Measurements from ENCODE around the gene NCKAP1. TPM values are rescaled to one million over a fixed set of nuclear protein-coding genes. Genes with fewer than 3 reads are reported as not detected.
"Not testable (repeated sequence)": the region's sequence is repeated elsewhere in the genome, so short reads cannot be mapped to it uniquely, and the experiment has no call there.

Gene NCKAP1
- total RNA-seq, 4 donors from 2014 or later: 94.5 to 146 (median 116) TPM

DNA sequence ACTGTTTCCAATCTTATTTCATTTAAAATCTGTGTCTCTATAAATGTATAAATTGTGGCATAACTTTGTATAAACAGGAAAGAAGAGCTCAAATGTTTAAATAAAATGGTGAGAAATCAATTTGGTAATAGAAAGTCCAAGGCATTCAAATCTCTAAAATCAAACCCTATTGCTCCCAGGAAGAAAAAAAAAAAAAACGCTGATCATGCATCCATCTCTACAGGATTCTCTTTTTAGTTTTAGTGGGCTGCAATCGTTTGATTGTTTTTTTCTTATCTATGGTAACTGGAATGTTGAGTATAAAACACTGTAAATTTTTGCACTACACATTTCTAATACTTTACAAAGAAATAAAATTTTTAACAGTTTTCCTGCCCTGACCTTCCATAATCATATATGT lies 75.6 kb downstream of the NCKAP1 start:
- Histone ChIP-seq H3K36me3 (peaks cover 42% of the 10 kb centered on the region), H3K4me1 (no peaks in the 10 kb centered on the region), H3K27ac (no peak overlapping the region), H3K4me3 (no peak overlapping the region), H3K27me3 (no peaks in the 10 kb centered on the region), H3K9me3 (no peaks in the 10 kb centered on the region)
- TF ChIP-seq POLR2A (IDR thresholded peaks at IDR 0.05): no peak
- no peak for TF ChIP-seq EP300 (IDR thresholded peaks at IDR 0.05)
- TF ChIP-seq POLR2AphosphoS5 (IDR thresholded peaks at IDR 0.05): no peak
- WGBS: 80% methylated on average over 2 of the region's 2 CpGs
- no peak for DNase-seq (ENCODE audit: low spot score in 2 of 2)

DNA sequence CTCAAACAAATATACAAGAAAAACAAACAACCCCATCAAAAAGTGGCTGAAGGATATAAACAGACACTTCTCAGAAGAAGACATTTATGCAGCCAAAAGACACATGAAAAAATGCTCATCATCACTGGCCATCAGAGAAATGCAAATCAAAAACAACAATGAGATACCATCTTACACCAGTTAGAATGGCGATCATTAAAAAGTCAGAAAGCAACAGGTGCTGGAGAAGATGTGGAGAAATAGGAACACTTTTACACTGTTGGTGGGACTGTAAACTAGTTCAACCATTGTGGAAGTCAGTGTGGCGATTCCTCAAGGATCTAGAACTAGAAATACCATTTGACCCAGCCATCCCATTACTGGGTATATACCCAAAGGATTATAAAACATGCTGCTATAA lies 77.4 kb downstream of the NCKAP1 start:
- WGBS: 87% methylated on average over 2 of the region's 2 CpGs
- not testable (repeated sequence) for H3K4me3 ChIP-seq; DNase-seq (ENCODE audit: low spot score in 2 of 2); H3K27ac ChIP-seq; H3K9me3 ChIP-seq; H3K27me3 ChIP-seq; H3K4me1 ChIP-seq
- H3K36me3 ChIP-seq: peaks cover 50% of the 10 kb centered on the region

DNA sequence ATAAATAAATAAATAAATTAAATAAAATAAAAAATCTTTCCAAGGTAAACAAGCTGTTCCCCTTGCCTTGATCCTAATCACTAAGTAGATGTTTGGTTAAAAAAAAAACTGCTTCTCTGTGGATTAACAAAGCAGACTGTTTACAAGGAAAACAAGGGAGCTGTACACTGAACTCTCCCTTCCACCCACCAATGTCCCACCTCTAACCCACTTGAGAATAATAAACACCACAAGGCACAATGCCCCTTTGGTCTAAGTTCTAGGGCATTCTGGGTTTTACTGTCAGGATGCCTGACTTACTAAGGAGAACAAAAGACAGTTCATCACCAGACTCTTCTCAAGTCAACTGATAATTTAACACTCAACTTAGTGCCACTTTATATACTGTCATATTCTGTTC lies 83.5 kb downstream of the NCKAP1 start:
- H3K36me3 ChIP-seq: peaks cover 79% of the 10 kb centered on the region
- H3K9me3 ChIP-seq: no peaks in the 10 kb centered on the region
- no peak overlapping the region for H3K4me3 ChIP-seq
- no peak for DNase-seq (ENCODE audit: low spot score in 2 of 2)
- no peaks in the 10 kb centered on the region for H3K4me1 ChIP-seq
- H3K27ac ChIP-seq: no peak overlapping the region
- H3K27me3 ChIP-seq: no peaks in the 10 kb centered on the region
- TF ChIP-seq EP300 (IDR thresholded peaks at IDR 0.05) (no peak), POLR2A (IDR thresholded peaks at IDR 0.05) (no peak), POLR2AphosphoS5 (IDR thresholded peaks at IDR 0.05) (no peak)
- TF ChIP-seq, protein P1, sequence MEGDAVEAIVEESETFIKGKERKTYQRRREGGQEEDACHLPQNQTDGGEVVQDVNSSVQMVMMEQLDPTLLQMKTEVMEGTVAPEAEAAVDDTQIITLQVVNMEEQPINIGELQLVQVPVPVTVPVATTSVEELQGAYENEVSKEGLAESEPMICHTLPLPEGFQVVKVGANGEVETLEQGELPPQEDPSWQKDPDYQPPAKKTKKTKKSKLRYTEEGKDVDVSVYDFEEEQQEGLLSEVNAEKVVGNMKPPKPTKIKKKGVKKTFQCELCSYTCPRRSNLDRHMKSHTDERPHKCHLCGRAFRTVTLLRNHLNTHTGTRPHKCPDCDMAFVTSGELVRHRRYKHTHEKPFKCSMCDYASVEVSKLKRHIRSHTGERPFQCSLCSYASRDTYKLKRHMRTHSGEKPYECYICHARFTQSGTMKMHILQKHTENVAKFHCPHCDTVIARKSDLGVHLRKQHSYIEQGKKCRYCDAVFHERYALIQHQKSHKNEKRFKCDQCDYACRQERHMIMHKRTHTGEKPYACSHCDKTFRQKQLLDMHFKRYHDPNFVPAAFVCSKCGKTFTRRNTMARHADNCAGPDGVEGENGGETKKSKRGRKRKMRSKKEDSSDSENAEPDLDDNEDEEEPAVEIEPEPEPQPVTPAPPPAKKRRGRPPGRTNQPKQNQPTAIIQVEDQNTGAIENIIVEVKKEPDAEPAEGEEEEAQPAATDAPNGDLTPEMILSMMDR (IDR thresholded peaks at IDR 0.05): no peak

DNA sequence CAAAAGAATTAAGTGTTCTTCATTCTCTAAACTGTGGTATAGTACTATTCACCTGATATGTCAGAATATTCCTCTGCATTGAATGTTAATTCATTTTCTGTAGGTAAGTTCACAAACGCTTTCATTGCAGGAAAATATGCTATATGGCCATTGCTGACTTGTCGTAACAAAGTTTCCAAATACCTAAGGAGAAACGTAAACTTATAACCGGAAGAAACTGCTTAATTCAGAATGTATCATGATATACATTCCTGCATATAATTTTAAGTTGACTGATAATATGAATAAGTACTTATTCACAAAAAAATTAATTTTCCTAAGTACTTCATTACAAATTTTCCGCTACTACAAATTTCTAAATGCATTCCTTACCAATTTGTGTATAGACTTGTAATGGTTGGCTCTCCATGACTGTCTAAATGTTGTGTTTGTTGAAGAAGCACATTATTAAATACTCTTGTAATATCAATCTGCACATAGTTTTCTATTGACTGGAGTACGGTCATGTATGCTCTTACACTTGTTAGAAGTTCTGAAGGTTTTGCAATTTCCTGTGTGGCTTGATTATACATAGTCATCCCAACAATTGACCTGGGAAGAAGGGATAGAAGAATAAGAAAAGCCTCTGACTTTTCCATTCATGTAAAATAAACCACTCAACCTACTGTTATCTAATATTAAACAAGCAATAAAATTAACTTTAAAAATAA lies 85.4 kb downstream of the NCKAP1 start:
- WGBS: 92% methylated on average over 6 of the region's 6 CpGs
- Histone ChIP-seq H3K27ac (no peak overlapping the region), H3K27me3 (no peaks in the 10 kb centered on the region), H3K4me3 (no peak overlapping the region), H3K4me1 (no peaks in the 10 kb centered on the region), H3K36me3 (peaks cover 75% of the 10 kb centered on the region), H3K9me3 (no peaks in the 10 kb centered on the region)
- no peak for TF ChIP-seq POLR2AphosphoS5 (IDR thresholded peaks at IDR 0.05)
- no peak for TF ChIP-seq POLR2A (IDR thresholded peaks at IDR 0.05)
- TF ChIP-seq EP300 (IDR thresholded peaks at IDR 0.05): no peak
- TF ChIP-seq, protein P1 (IDR thresholded peaks at IDR 0.05): no peak
- DNase-seq (ENCODE audit: low spot score in 2 of 2): no peak

DNA sequence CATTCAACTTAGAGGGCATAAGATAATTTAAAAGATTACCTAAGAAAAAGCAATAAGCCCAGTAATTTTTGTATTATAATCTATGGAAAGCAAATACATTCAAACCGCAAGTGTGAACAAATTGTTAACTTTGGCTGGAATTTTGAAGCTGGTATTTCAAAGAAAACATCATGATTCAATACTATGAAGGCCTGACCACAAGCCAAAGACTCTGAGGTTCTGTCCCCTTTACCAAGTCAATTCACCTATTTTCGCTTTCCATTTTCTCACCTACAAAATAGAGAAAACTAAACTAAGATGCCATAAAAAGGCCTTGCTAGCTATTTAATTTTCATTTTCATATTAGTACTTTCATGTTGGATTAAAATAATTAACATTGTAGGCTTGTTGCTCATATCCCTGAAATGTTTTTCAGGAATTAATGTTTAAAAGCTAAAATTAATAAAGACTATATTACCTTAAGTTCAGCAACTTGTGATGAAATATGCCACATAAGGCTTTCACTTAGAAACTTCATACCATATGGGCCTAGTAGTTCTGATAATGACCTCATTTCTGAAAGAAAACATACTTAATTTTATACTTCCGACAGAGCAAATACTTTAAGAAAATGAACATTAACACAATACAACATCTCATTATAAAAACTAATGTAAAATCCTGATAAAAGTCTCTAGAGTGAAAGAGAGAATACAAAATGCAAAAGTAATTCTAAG lies 86.2 kb downstream of the NCKAP1 start:
- Histone ChIP-seq H3K27me3 (no peaks in the 10 kb centered on the region), H3K4me3 (no peak overlapping the region), H3K9me3 (no peaks in the 10 kb centered on the region), H3K4me1 (no peaks in the 10 kb centered on the region), H3K27ac (no peak overlapping the region), H3K36me3 (peaks cover 68% of the 10 kb centered on the region)
- TF ChIP-seq EP300 (IDR thresholded peaks at IDR 0.05) (no peak), POLR2AphosphoS5 (IDR thresholded peaks at IDR 0.05) (no peak)
- TF ChIP-seq, protein P1 (IDR thresholded peaks at IDR 0.05): no peak
- 89% methylated on average over 3 of the region's 3 CpGs for WGBS
- DNase-seq (ENCODE audit: low spot score in 2 of 2): no peak

DNA sequence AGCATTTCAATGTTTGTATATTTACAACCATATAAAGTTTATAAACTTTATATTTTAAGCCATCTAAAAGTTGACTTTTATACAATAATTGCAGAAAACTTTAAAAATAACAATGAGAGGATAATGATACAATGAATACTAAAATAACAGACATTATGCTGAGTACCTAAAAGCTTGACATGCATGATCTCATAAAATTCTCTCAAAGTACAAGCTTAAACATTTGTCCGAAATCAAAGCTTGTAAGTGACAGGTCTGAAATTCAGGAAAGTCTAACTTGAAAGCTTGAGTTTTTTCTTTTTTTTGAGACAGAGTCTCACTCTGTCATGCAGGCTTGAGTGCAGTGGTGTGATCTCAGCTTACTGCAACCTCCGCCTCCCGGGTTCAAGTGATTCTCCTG lies 87.7 kb downstream of the NCKAP1 start:
- DNase-seq (ENCODE audit: low spot score in 2 of 2): no peak
- Histone ChIP-seq H3K36me3 (peaks cover 60% of the 10 kb centered on the region), H3K27ac (no peak overlapping the region), H3K27me3 (no peaks in the 10 kb centered on the region), H3K4me1 (no peaks in the 10 kb centered on the region), H3K4me3 (no peak overlapping the region), H3K9me3 (no peaks in the 10 kb centered on the region)
- WGBS: 92% methylated on average over 3 of the region's 3 CpGs
- TF ChIP-seq, protein P1 (IDR thresholded peaks at IDR 0.05): no peak
- TF ChIP-seq EP300 (IDR thresholded peaks at IDR 0.05) (no peak), POLR2A (IDR thresholded peaks at IDR 0.05) (no peak), POLR2AphosphoS5 (IDR thresholded peaks at IDR 0.05) (no peak)

All from suprapubic skin (tissue), 4 donors.